ENCODE results near the gene PTPRCAP.
A peak's percentile ranks its signal among the peaks of the same experiment; 100 is the strongest.
"Not testable (repeated sequence)": the region's sequence is repeated elsewhere in the genome, so short reads cannot be mapped to it uniquely, and the experiment has no call there.

The PTPRCAP gene

GRCh38 chr11:67437082-67437808 lies at the start of gene PTPRCAP:
PTPRCAP (minus strand) TSS chr11:67437682; CDS start chr11:67437619, 63 bp downstream.
- peak; percentile 70 for DNase-seq

GRCh38 chr11:67486481-67487195 lies 49.2 kb upstream of the PTPRCAP start:
- no peak for DNase-seq

- DNase-seq: peak; percentile 54
These were observed 48.4 kb upstream of the PTPRCAP start for GRCh38 chr11:67485873-67486361.

- peak; percentile 62 for DNase-seq
These were observed 47.4 kb upstream of the PTPRCAP start for GRCh38 chr11:67484847-67485311.

GRCh38 chr11:67483831-67484665 lies 46.6 kb upstream of the PTPRCAP start:
- DNase-seq: peak; percentile 51

GRCh38 chr11:67482827-67483798 lies 45.6 kb upstream of the PTPRCAP start, which contains the start of gene AIP:
AIP (plus strand) TSS chr11:67483026; CDS start chr11:67483159, 133 bp downstream.
- DNase-seq: peak; percentile 98

- DNase-seq: peak; percentile 45
These were observed 44.9 kb upstream of the PTPRCAP start for GRCh38 chr11:67482275-67482826.

GRCh38 chr11:67477344-67478050 lies 40.0 kb upstream of the PTPRCAP start:
- not testable (repeated sequence) for DNase-seq

GRCh38 chr11:67476692-67477091 lies 39.2 kb upstream of the PTPRCAP start:
- DNase-seq: not testable (repeated sequence)

GRCh38 chr11:67472882-67473281 lies 35.4 kb upstream of the PTPRCAP start:
- no peak for DNase-seq

GRCh38 chr11:67470337-67471002 lies 33.0 kb upstream of the PTPRCAP start:
- DNase-seq: no peak

- DNase-seq: no peak
These were observed 32.0 kb upstream of the PTPRCAP start for GRCh38 chr11:67469508-67469811.

GRCh38 chr11:67468759-67469507 lies 31.5 kb upstream of the PTPRCAP start, which contains the start of gene TMEM134:
TMEM134 (minus strand) TSS chr11:67469251; CDS start chr11:67469192, 59 bp downstream.
- peak; percentile 91 for DNase-seq

- no peak for DNase-seq
These were observed 30.9 kb upstream of the PTPRCAP start for GRCh38 chr11:67468456-67468758.

GRCh38 chr11:67468056-67468455 lies 30.6 kb upstream of the PTPRCAP start:
- DNase-seq: no peak

GRCh38 chr11:67466962-67467771 lies 29.7 kb upstream of the PTPRCAP start:
- DNase-seq: no peak

- no peak for DNase-seq
These were observed 28.9 kb upstream of the PTPRCAP start for GRCh38 chr11:67466367-67466766.

- not testable (repeated sequence) for DNase-seq
These were observed 28.0 kb upstream of the PTPRCAP start for GRCh38 chr11:67465530-67465929.

- DNase-seq: no peak
These were observed 27.7 kb upstream of the PTPRCAP start for GRCh38 chr11:67465189-67465510.

Measured in CD4-positive, alpha-beta T cell treated with Interleukin-4 for 4 hours (primary cell).